NCI-H2029 (cell line): ENCODE data around the gene ALPL.
"Not testable (repeated sequence)": the region's sequence is repeated elsewhere in the genome, so short reads cannot be mapped to it uniquely, and the experiment has no call there.

Experiments
- DNase-seq: peaks from one replicate; lab custom pipeline; 2025; lab: John Stamatoyannopoulos, UW

The ALPL gene

GRCh38 chr1:21559788-21560567 lies 50.8 kb downstream of the ALPL start:
- no peak for DNase-seq

- no peak for DNase-seq
These were observed 51.9 kb downstream of the ALPL start for GRCh38 chr1:21560916-21561638.

GRCh38 chr1:21562896-21563295 lies 53.7 kb downstream of the ALPL start:
- DNase-seq, result no peak

GRCh38 chr1:21563971-21564370 lies 54.7 kb downstream of the ALPL start:
- no peak for DNase-seq

GRCh38 chr1:21564521-21565095 lies 55.4 kb downstream of the ALPL start:
- no peak for DNase-seq

- DNase-seq, result no peak
These were observed 56.1 kb downstream of the ALPL start for GRCh38 chr1:21565285-21565684.

GRCh38 chr1:21566361-21566760 lies 57.1 kb downstream of the ALPL start:
- not testable (repeated sequence) for DNase-seq

GRCh38 chr1:21567241-21568005 lies 58.2 kb downstream of the ALPL start:
- DNase-seq, result no peak

GRCh38 chr1:21568006-21568746 lies 59.0 kb downstream of the ALPL start:
- DNase-seq, result no peak

- DNase-seq, result no peak
These were observed 59.7 kb downstream of the ALPL start for GRCh38 chr1:21568809-21569385.

- no peak for DNase-seq
These were observed 60.8 kb downstream of the ALPL start for GRCh38 chr1:21569820-21570527.

GRCh38 chr1:21570528-21570875 lies 61.3 kb downstream of the ALPL start:
- DNase-seq, result no peak

- DNase-seq, result no peak
These were observed 61.7 kb downstream of the ALPL start for GRCh38 chr1:21570885-21571284.

GRCh38 chr1:21572221-21572620 lies 63.0 kb downstream of the ALPL start:
- DNase-seq, result no peak

- no peak for DNase-seq
These were observed 63.6 kb downstream of the ALPL start for GRCh38 chr1:21572735-21573277.

GRCh38 chr1:21573475-21573874 lies 64.3 kb downstream of the ALPL start:
- no peak for DNase-seq

- DNase-seq, result peak; percentile 92
These were observed 64.8 kb downstream of the ALPL start for GRCh38 chr1:21573971-21574465.

- no peak for DNase-seq
These were observed 65.4 kb downstream of the ALPL start for GRCh38 chr1:21574466-21575151.

- DNase-seq, result no peak
These were observed 66.2 kb downstream of the ALPL start for GRCh38 chr1:21575351-21575942.
